Fibroblast of pulmonary artery (primary cell): ENCODE data around the gene DEPP1.

ENCODE experiments used
- DNase-seq: peaks from one replicate; pipeline ENCODE4 v3.0.0-alpha.2; 2010; ENCODE audit warnings: low read depth
- H3K4me3 ChIP-seq: replicated peaks from 2 replicates; pipeline ENCODE4 v1.5.1; 2011; ENCODE audit warnings: low read depth, mild to moderate bottlenecking, control low read depth, low read length, moderate library complexity
- CTCF ChIP-seq: IDR thresholded peaks from 2 replicates; pipeline ENCODE4 v1.5.1; 2011; ENCODE audit warnings: mild to moderate bottlenecking, control low read depth, low read length, inconsistent platforms; ENCODE audit errors: missing control alignments

DEPP1 gene

GRCh38 chr10:44965104-44965503, 13.5 kb downstream of the DEPP1 start:
- no peak for DNase-seq
- no peak for TF ChIP-seq CTCF
- H3K4me3 ChIP-seq, result no peak overlapping the region

GRCh38 chr10:44963772-44964633, 14.6 kb downstream of the DEPP1 start:
- no peak for TF ChIP-seq CTCF
- H3K4me3 ChIP-seq, result no peak overlapping the region
- no peak for DNase-seq

GRCh38 chr10:44962870-44963738, 15.5 kb downstream of the DEPP1 start:
- no peak overlapping the region for H3K4me3 ChIP-seq
- DNase-seq, result no peak
- peak; percentile 13 for TF ChIP-seq CTCF

- no peak overlapping the region for H3K4me3 ChIP-seq
Observed at GRCh38 chr10:44961931-44962750, 16.5 kb downstream of the DEPP1 start.

GRCh38 chr10:44961230-44961571, 17.4 kb downstream of the DEPP1 start:
- H3K4me3 ChIP-seq, result no peak overlapping the region
- no peak for DNase-seq
- TF ChIP-seq CTCF, result no peak

More at GRCh38 chr10:44961931-44962750, 16.5 kb downstream of the DEPP1 start:
- no peak for DNase-seq
- no peak for TF ChIP-seq CTCF

- DNase-seq, result no peak
- no peak for TF ChIP-seq CTCF
- H3K4me3 ChIP-seq, result peak overlapping the region; percentile 81
Observed at GRCh38 chr10:44960482-44961229, 18.0 kb downstream of the DEPP1 start.
